NCI-H345 (cell line): Measurements from ENCODE around the gene CSN3.
"Not testable (repeated sequence)": the region's sequence is repeated elsewhere in the genome, so short reads cannot be mapped to it uniquely, and the experiment has no call there.

Source experiments
- DNase-seq: peaks from one replicate; lab custom pipeline; 2025; lab: John Stamatoyannopoulos, UW

Gene CSN3

GRCh38 chr4:70242297-70242696 lies at the start of gene CSN3:
Gene CSN3, plus strand, starts transcription at chr4:70242597. Its CDS starts 2,223 bp downstream, at chr4:70244820.
- DNase-seq: not testable (repeated sequence)

GRCh38 chr4:70192895-70193294 lies 49.5 kb upstream of the CSN3 start:
- no peak for DNase-seq

GRCh38 chr4:70195425-70195824 lies 47.0 kb upstream of the CSN3 start, which contains the start of gene ODAM:
Gene ODAM, plus strand, starts transcription at chr4:70195725. Its CDS starts 819 bp downstream, at chr4:70196544.
- DNase-seq: no peak

GRCh38 chr4:70196857-70197256 lies 45.5 kb upstream of the CSN3 start:
- DNase-seq: no peak

- no peak for DNase-seq
Observed at GRCh38 chr4:70197842-70198241, 44.6 kb upstream of the CSN3 start.

- DNase-seq: no peak
Observed at GRCh38 chr4:70203601-70204000, 38.8 kb upstream of the CSN3 start.

- DNase-seq: not testable (repeated sequence)
Observed at GRCh38 chr4:70212752-70213151, 29.6 kb upstream of the CSN3 start.

- not testable (repeated sequence) for DNase-seq
Observed at GRCh38 chr4:70216109-70216508, 26.3 kb upstream of the CSN3 start.

- not testable (repeated sequence) for DNase-seq
Observed at GRCh38 chr4:70216550-70216949, 25.8 kb upstream of the CSN3 start.

GRCh38 chr4:70221389-70221788 lies 21.0 kb upstream of the CSN3 start:
- DNase-seq: not testable (repeated sequence)

- not testable (repeated sequence) for DNase-seq
Observed at GRCh38 chr4:70221818-70222217, 20.6 kb upstream of the CSN3 start.

GRCh38 chr4:70225824-70226223 lies 16.6 kb upstream of the CSN3 start, which contains the start of gene FDCSP:
Gene FDCSP, plus strand, starts transcription at chr4:70226124. Its CDS starts 5,071 bp downstream, at chr4:70231195.
- DNase-seq: no peak

GRCh38 chr4:70236125-70236524 lies 6.3 kb upstream of the CSN3 start:
- DNase-seq: no peak

GRCh38 chr4:70239131-70239883 lies 3.1 kb upstream of the CSN3 start:
- no peak for DNase-seq

GRCh38 chr4:70239884-70240591 lies 2.4 kb upstream of the CSN3 start:
- DNase-seq: no peak

GRCh38 chr4:70243091-70243490 lies 694 bp downstream of the CSN3 start:
- no peak for DNase-seq

GRCh38 chr4:70251250-70251944 lies 9.0 kb downstream of the CSN3 start:
- DNase-seq: no peak

GRCh38 chr4:70251945-70252277 lies 9.5 kb downstream of the CSN3 start:
- no peak for DNase-seq

- peak; percentile 0 for DNase-seq
Observed at GRCh38 chr4:70269674-70270073, 27.3 kb downstream of the CSN3 start.

- no peak for DNase-seq
Observed at GRCh38 chr4:70277121-70277520, 34.7 kb downstream of the CSN3 start.

GRCh38 chr4:70280567-70280966 lies 38.2 kb downstream of the CSN3 start:
- DNase-seq: peak; percentile 59

GRCh38 chr4:70288651-70289050 lies 46.3 kb downstream of the CSN3 start:
- no peak for DNase-seq

- DNase-seq: no peak
Observed at GRCh38 chr4:70291341-70291740, 48.9 kb downstream of the CSN3 start.
